Nephron progenitor cell (in vitro differentiated cells): ENCODE measurements around the gene RASSF8.
A peak's percentile ranks its signal among the peaks of the same experiment; 100 is the strongest.

Experiments used
- DNase-seq: peaks from one replicate; pipeline ENCODE4 v3.0.0; 2021
- H3K27ac Mint-ChIP-seq: 2 replicates; pipeline ENCODE4 v1.8.0; 2021; ENCODE audit warnings: mild to moderate bottlenecking, moderate library complexity, mixed read lengths
- H3K27me3 Mint-ChIP-seq: 2 replicates; pipeline ENCODE4 v1.8.0; 2021; ENCODE audit warnings: mild to moderate bottlenecking, low read depth, mixed read lengths; ENCODE audit not compliant: poor library complexity
- H3K36me3 Mint-ChIP-seq: 2 replicates; pipeline ENCODE4 v1.8.0; 2021; ENCODE audit warnings: low read depth, mixed read lengths
- H3K4me1 Mint-ChIP-seq: 2 replicates; pipeline ENCODE4 v1.8.0; 2021; ENCODE audit warnings: mixed read lengths
- H3K4me3 Mint-ChIP-seq: 2 replicates; pipeline ENCODE4 v1.8.0; 2021; ENCODE audit warnings: mild to moderate bottlenecking, moderate library complexity, mixed read lengths
- H3K9me3 Mint-ChIP-seq: 2 replicates; pipeline ENCODE4 v1.8.0; 2021; ENCODE audit warnings: mild to moderate bottlenecking, moderate library complexity, mixed read lengths
- TF ChIP-seq, protein P1 (sequence below): fragments of 200-600 bp; sonication (generic); IDR thresholded peaks from 2 replicates; pipeline ENCODE4 v1.5.0; 2021; ENCODE audit warnings: antibody characterized with exemption

Gene RASSF8

DNA sequence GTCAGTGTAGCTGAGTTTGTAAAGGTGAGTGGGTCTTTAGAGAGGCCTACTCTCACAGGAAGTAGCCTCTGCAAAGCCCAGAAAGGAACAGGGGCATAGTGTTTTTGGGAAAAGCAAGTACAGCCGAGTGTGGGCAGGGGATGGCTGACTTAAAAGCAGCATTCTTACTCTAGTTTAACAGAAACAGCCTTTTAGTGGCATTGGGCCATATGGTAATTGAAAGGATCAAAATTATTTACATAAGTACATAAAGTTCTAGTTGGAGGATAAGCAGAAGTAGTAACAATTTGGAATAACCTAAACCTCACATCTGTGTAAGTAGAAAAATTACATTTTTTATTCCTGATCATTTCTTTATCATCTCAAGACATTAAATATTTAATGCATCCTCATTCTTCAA lies 49.1 kb downstream of the RASSF8 start:
- H3K9me3 Mint-ChIP-seq: peaks cover 8% of the 10 kb centered on the region
- TF ChIP-seq, protein P1, sequence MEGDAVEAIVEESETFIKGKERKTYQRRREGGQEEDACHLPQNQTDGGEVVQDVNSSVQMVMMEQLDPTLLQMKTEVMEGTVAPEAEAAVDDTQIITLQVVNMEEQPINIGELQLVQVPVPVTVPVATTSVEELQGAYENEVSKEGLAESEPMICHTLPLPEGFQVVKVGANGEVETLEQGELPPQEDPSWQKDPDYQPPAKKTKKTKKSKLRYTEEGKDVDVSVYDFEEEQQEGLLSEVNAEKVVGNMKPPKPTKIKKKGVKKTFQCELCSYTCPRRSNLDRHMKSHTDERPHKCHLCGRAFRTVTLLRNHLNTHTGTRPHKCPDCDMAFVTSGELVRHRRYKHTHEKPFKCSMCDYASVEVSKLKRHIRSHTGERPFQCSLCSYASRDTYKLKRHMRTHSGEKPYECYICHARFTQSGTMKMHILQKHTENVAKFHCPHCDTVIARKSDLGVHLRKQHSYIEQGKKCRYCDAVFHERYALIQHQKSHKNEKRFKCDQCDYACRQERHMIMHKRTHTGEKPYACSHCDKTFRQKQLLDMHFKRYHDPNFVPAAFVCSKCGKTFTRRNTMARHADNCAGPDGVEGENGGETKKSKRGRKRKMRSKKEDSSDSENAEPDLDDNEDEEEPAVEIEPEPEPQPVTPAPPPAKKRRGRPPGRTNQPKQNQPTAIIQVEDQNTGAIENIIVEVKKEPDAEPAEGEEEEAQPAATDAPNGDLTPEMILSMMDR: no peak
- H3K4me1 Mint-ChIP-seq: peaks cover 33% of the 10 kb centered on the region
- H3K27me3 Mint-ChIP-seq: no peaks in the 10 kb centered on the region
- DNase-seq: no peak
- peak overlapping the region; percentile 33 for H3K27ac Mint-ChIP-seq
- H3K36me3 Mint-ChIP-seq: peaks cover 44% of the 10 kb centered on the region
- no peak overlapping the region for H3K4me3 Mint-ChIP-seq

DNA sequence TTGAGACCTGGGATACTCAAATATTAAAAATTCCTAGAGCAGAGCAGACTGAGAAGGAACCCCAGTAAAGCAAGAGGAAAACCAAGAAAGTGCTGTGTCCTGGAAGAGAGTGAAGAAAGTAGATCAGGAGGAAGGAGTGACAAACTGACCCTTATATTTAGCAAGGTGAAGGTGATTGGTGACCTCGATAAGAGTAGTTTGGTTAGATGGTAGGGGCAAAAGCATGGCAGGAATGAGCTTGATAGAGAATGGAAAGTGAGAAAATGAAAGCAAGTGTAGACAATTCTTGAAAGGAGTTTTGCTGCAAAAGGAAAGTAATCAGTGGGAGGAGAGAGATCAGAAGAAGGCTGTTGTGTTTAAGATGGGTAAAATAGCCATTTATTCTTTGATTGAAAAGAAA lies 51.1 kb downstream of the RASSF8 start:
- no peak overlapping the region for H3K4me3 Mint-ChIP-seq
- TF ChIP-seq, protein P1: no peak
- peaks cover 29% of the 10 kb centered on the region for H3K36me3 Mint-ChIP-seq
- no peaks in the 10 kb centered on the region for H3K9me3 Mint-ChIP-seq
- H3K27ac Mint-ChIP-seq: peak overlapping the region; percentile 13
- no peak for DNase-seq
- H3K4me1 Mint-ChIP-seq: peaks cover 33% of the 10 kb centered on the region
- no peaks in the 10 kb centered on the region for H3K27me3 Mint-ChIP-seq

DNA sequence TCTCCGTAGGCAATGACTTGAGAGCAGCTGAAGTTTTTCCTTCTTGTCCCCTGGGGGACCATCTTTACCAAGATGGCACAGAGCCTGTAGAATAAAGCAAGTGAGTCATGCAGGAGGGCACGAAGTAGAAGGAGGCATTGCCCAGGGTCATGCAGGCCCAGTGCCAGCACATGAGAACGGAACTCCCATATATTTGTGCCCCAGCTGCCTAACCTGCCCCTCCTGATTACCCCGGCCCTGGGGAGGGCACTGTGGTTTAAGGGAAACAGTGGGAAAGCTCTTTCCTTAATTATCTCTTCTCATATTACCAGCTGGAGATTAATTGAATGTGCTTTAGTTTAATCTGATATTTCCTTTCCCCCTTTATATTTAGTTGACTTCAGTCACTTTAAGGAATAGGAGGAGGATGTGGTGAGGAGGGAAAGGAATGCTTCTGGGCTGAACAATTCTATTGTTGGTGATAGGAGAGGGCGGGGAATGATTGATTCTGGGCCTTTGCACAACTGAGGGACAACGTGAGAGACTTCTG lies 51.9 kb downstream of the RASSF8 start:
- Mint-ChIP-seq H3K4me3 (no peak overlapping the region), H3K4me1 (peaks cover 38% of the 10 kb centered on the region), H3K9me3 (no peaks in the 10 kb centered on the region), H3K27me3 (no peaks in the 10 kb centered on the region), H3K36me3 (peaks cover 27% of the 10 kb centered on the region), H3K27ac (peak overlapping the region; percentile 37)
- TF ChIP-seq, protein P1: no peak
- no peak for DNase-seq

DNA sequence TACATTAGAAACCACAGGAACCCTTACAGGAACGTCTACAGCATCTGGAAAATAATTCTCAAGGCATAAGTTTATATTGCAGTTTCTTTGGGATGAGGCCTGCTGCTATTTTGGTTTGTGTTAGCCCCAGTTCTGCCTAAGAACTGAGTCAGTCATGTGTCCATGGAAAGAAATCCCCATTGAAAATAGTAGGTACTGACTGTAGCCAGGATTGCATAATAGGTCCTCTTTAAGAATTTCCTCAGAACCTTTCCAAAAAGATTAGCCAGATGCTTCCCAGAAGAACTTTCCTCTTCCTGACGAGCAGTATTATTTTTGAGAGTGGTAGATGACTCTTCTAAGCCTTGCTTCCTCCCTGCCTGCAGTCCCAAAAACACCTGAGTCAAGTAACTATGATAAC lies 52.6 kb downstream of the RASSF8 start:
- Mint-ChIP-seq H3K27ac (peak overlapping the region; percentile 28), H3K9me3 (no peaks in the 10 kb centered on the region), H3K36me3 (peaks cover 22% of the 10 kb centered on the region), H3K4me1 (peaks cover 45% of the 10 kb centered on the region), H3K27me3 (no peaks in the 10 kb centered on the region), H3K4me3 (no peak overlapping the region)
- no peak for DNase-seq
- TF ChIP-seq, protein P1: no peak

DNA sequence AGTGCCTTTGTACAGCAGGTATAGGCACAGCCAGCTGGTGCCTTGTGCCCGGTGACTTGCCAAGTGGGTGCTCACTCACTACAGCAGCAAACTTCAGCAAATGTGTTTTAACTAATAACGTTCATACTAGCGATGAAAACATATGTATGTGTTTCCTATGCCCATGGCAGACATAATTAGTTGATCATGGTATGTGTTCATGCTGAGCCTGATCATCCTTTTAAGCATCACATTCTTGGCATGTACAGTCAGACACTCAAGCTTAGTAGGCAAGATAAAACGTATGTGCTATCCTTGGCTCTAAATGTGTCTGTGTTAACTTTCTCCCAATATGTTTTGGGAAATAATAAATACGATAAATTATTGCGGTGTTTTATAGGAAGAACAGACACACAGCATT lies 55.6 kb downstream of the RASSF8 start:
- peaks cover 48% of the 10 kb centered on the region for H3K4me1 Mint-ChIP-seq
- H3K9me3 Mint-ChIP-seq: no peaks in the 10 kb centered on the region

DNA sequence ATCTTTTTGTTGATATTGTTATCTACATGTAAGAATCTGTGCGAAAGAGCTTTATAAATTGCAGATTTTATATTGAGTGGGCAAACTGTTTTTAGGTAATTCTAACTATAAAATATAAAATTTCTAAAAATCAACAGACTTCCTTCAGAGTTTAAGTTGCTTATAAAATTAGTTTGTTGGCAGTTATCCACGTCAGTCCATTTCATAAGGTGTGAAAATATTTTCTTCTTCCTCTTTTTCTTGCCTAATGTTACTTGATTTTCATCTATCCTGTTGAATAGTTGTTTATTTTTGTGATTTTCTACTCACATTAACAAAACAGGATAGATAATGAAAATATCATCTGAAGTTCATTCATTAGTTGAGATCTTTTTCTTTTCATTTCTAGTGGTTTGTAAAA lies 58.0 kb downstream of the RASSF8 start:
- Mint-ChIP-seq H3K27ac (peak overlapping the region; percentile 71), H3K4me3 (no peak overlapping the region), H3K9me3 (no peaks in the 10 kb centered on the region), H3K27me3 (peaks cover 4% of the 10 kb centered on the region), H3K36me3 (no peaks in the 10 kb centered on the region), H3K4me1 (peaks cover 33% of the 10 kb centered on the region)
- TF ChIP-seq, protein P1: no peak
- no peak for DNase-seq

More for the DNA sequence above, 55.6 kb downstream of the RASSF8 start:
- TF ChIP-seq, protein P1: no peak
- no peaks in the 10 kb centered on the region for H3K27me3 Mint-ChIP-seq
- no peak overlapping the region for H3K27ac Mint-ChIP-seq
- peaks cover 3% of the 10 kb centered on the region for H3K36me3 Mint-ChIP-seq
- DNase-seq: no peak
- no peak overlapping the region for H3K4me3 Mint-ChIP-seq
